HCT116 (cell line): Measurements from ENCODE around the gene INAVA. TPM values are rescaled to one million over a fixed set of nuclear protein-coding genes. Genes with fewer than 3 reads are reported as not detected.

Source experiments
- ATAC-seq: fragments of 200-7000 bp; cut with Tn5 transposase; 2 replicates; pipeline ENCODE4 v1.9.1; 2020; ENCODE audit warnings: mild to moderate bottlenecking, moderate library complexity
- Bru-seq: library from RNA; stranded (reverse); fragments of 400-500 nt; gene quantifications from one replicate; lab custom pipeline; 2021; lab: Mats Ljungman, UMichigan
- BruChase-seq, 2 experiments: library from RNA; stranded (reverse); fragments of 400-500 nt; gene quantifications; one replicate each; lab custom pipeline; 2021; lab: Mats Ljungman, UMichigan
- BruUV-seq: library from RNA; stranded (reverse); fragments of 400-500 nt; replicated peaks from 2 replicates; lab custom pipeline; 2021; lab: Mats Ljungman, UMichigan
- CTCF ChIA-PET: fragments of 300-600 bp; sonication (Branson Sonifier 250); formaldehyde crosslinking; loops from one replicate; lab custom pipeline; 2021; ENCODE audit warnings: antibody characterized with exemption; lab: Charles Lee
- POLR2A ChIA-PET: fragments of 300-600, 350-600 bp; sonication (Branson Sonifier 250); formaldehyde crosslinking; loops from one replicate; lab custom pipeline; 2021; ENCODE audit warnings: antibody characterized with exemption; lab: Charles Lee
- RAD21 ChIA-PET, 2 experiments: fragments of 300-600 bp; sonication (Branson Sonifier 250); formaldehyde crosslinking; loops; one replicate each; lab custom pipeline; 2023; ENCODE audit warnings: low total read pairs in 2 of 2; ENCODE audit not compliant: uncharacterized antibody in 2 of 2, unreplicated experiment in 2 of 2, low non-redundant PET in 1 of 2; lab: Charles Lee
- DNase-seq: peaks from one replicate; pipeline ENCODE4 v3.0.0-alpha.2; 2010; ENCODE audit warnings: low read depth, low spot score
- H2AFZ ChIP-seq: fragments of 200-600 bp; shearing (Covaris generic), sonication (generic); 2 replicates; pipeline ENCODE4 v1.6.1; 2017; ENCODE audit warnings: low read depth, mixed run types, mixed read lengths, antibody characterized with exemption, low read length; ENCODE audit not compliant: poor library complexity, severe bottlenecking
- H3K27ac ChIP-seq: 2 replicates; pipeline ENCODE4 v1.5.1; 2012; ENCODE audit warnings: low read depth, low read length
- H3K27me3 ChIP-seq: fragments of 200-600 bp; sonication (generic); 2 replicates; pipeline ENCODE4 v1.6.1; 2016; ENCODE audit warnings: mixed run types, low read length, mixed read lengths; ENCODE audit not compliant: insufficient read depth
- H3K36me3 ChIP-seq, 2 experiments: fragments of 200-500 bp in 1 of 2; fragments of 200-600 bp in 1 of 2; sonication (Bioruptor generic) in 1 of 2; sonication (generic) in 1 of 2; 2 replicates each; pipeline versions ENCODE4 v1.5.1 to v1.6.1; 2014 to 2016; ENCODE audit warnings: low read length in 2 of 2, inconsistent platforms in 1 of 2, mixed read lengths in 1 of 2, mixed run types in 1 of 2; ENCODE audit not compliant: insufficient read depth in 2 of 2, control insufficient read depth in 1 of 2
- H3K4me1 ChIP-seq, 2 experiments: fragments of 200-600 bp in 1 of 2; sonication (generic) in 1 of 2; 2 replicates each; pipeline versions ENCODE4 v1.5.1 to v1.6.1; 2012 to 2017; ENCODE audit warnings: low read length in 2 of 2, inconsistent platforms in 1 of 2, mild to moderate bottlenecking in 1 of 2, mixed read lengths in 1 of 2, mixed run types in 1 of 2, moderate library complexity in 1 of 2; ENCODE audit not compliant: insufficient read depth in 2 of 2, control insufficient read depth in 1 of 2
- H3K4me2 ChIP-seq: fragments of 200-600 bp; sonication (generic); 2 replicates; pipeline ENCODE4 v1.6.1; 2017; ENCODE audit warnings: mixed run types, low read length, mixed read lengths
- H3K4me3 ChIP-seq, 2 experiments: fragments of 200-600 bp in 1 of 2; sonication (generic) in 1 of 2; replicated peaks in 1 of 2; 2 replicates each; pipeline ENCODE4 v1.5.1; 2011 to 2016; ENCODE audit warnings: low read length in 2 of 2, control low read depth in 1 of 2, low read depth in 1 of 2, mild to moderate bottlenecking in 1 of 2, mixed read lengths in 1 of 2, mixed run types in 1 of 2
- H3K79me2 ChIP-seq: fragments of 200-600 bp; sonication (generic); 2 replicates; pipeline ENCODE4 v1.6.1; 2017; ENCODE audit warnings: mild to moderate bottlenecking, mixed run types, low read length, moderate library complexity, mixed read lengths; ENCODE audit not compliant: insufficient read depth
- H3K9ac ChIP-seq: fragments of 200-600 bp; sonication (generic); 2 replicates; pipeline ENCODE4 v1.6.1; 2016; ENCODE audit warnings: low read length, mixed read lengths
- H3K9me2 ChIP-seq: fragments of 200-600 bp; sonication (generic), shearing (Covaris generic); 2 replicates; pipeline ENCODE4 v1.6.1; 2017; ENCODE audit warnings: mixed run types, mild to moderate bottlenecking, moderate library complexity; ENCODE audit not compliant: insufficient read depth
- H3K9me3 ChIP-seq, 2 experiments: fragments of 200-500 bp in 1 of 2; fragments of 200-600 bp in 1 of 2; sonication (Bioruptor generic) in 1 of 2; sonication (generic) in 1 of 2; 2 replicates each; pipeline ENCODE4 v1.6.1; 2014 to 2017; ENCODE audit warnings: low read length in 2 of 2, mixed read lengths in 2 of 2, inconsistent platforms in 1 of 2, low read depth in 1 of 2, mild to moderate bottlenecking in 1 of 2, mixed run types in 1 of 2, moderate library complexity in 1 of 2; ENCODE audit not compliant: control insufficient read depth in 1 of 2, insufficient read depth in 1 of 2
- H4K20me1 ChIP-seq: fragments of 200-600 bp; sonication (generic), shearing (Covaris generic); 2 replicates; pipeline ENCODE4 v1.6.1; 2017; ENCODE audit warnings: mixed run types, mild to moderate bottlenecking, moderate library complexity; ENCODE audit not compliant: insufficient read depth
- CTCF ChIP-seq, 3 experiments: fragments of 200-600 bp in 1 of 3; sonication (generic) in 1 of 3; IDR thresholded peaks in 2 of 3; conservative IDR thresholded peaks in 1 of 3; 2 replicates each; pipeline ENCODE4 v1.5.1; 2012 to 2017; ENCODE audit warnings: low read depth in 2 of 3, low read length in 2 of 3, antibody characterized with exemption in 1 of 3, borderline replicate concordance in 1 of 3, control low read depth in 1 of 3, mild to moderate bottlenecking in 1 of 3, mixed read lengths in 1 of 3, mixed run types in 1 of 3, moderate library complexity in 1 of 3; ENCODE audit not compliant: insufficient read depth in 1 of 3
- ELF1 ChIP-seq: IDR thresholded peaks from 2 replicates; pipeline ENCODE4 v1.6.1; 2012; ENCODE audit warnings: low read depth, borderline replicate concordance
- EZH2phosphoT487 ChIP-seq: fragments of 200-600 bp; IDR thresholded peaks from 2 replicates; pipeline ENCODE4 v1.6.1; 2018; ENCODE audit warnings: antibody characterized with exemption, borderline replicate concordance
- POLR2AphosphoS5 ChIP-seq: IDR thresholded peaks from 2 replicates; pipeline ENCODE4 v1.6.1; 2011; ENCODE audit warnings: mild to moderate bottlenecking, low read depth, low read length, moderate library complexity
- SP1 ChIP-seq: IDR thresholded peaks from 2 replicates; pipeline ENCODE4 v1.6.1; 2012; ENCODE audit warnings: low read depth
- TCF7L2 ChIP-seq: IDR thresholded peaks from 2 replicates; pipeline ENCODE4 v1.7.0; 2011; ENCODE audit warnings: borderline replicate concordance, inconsistent platforms; ENCODE audit not compliant: insufficient read depth, insufficient read length; ENCODE audit errors: extremely low read depth
- YY1 ChIP-seq: IDR thresholded peaks from 2 replicates; pipeline ENCODE4 v1.6.1; 2011; ENCODE audit warnings: low read length, low read depth, moderate library complexity, mild to moderate bottlenecking; ENCODE audit not compliant: insufficient replicate concordance; ENCODE audit errors: extremely low read depth
- ZBTB33 ChIP-seq: IDR thresholded peaks from 2 replicates; pipeline ENCODE4 v1.6.1; 2011; ENCODE audit warnings: mild to moderate bottlenecking, low read length, moderate library complexity; ENCODE audit not compliant: insufficient replicate concordance; ENCODE audit errors: extremely low read depth
- ZFX ChIP-seq: fragments of 450-650 bp; IDR thresholded peaks from 2 replicates; pipeline ENCODE4 v1.6.1; 2017
- intact Hi-C: fragments of 100-400 bp; cut with micrococcal nuclease; formaldehyde crosslinking; loops from 2 replicates; pipeline ENCODE4 v1.10.0; 2022
- long read RNA-seq: library from polyadenylated mRNA; unstranded; transcript quantifications from one replicate; pipeline ENCODE4 v2.0.0, GENCODE V29; 2021; ENCODE audit not compliant: unreplicated experiment
- polyA plus RNA-seq: library from polyadenylated mRNA; unstranded; fragments of >200 nt; gene quantifications from 2 replicates; pipeline ENCODE4 v1.2.1, GENCODE V29; 2012; ENCODE audit warnings: missing spikeins
- total RNA-seq: library from RNA; stranded (reverse); gene quantifications from one replicate; pipeline ENCODE4 v1.2.1, GENCODE V29; 2021; ENCODE audit not compliant: unreplicated experiment

INAVA gene
- total RNA-seq (18.8 TPM), Bru-seq, nascent RNA (percentile 73 among the genes with signal in this experiment), BruChase-seq, experiment 1, labeled RNA remaining after a 6-hour chase (percentile 62 among the genes with signal in this experiment), BruChase-seq, experiment 2, labeled RNA remaining after a 2-hour chase (percentile 66 among the genes with signal in this experiment)
- polyA plus RNA-seq, result 27.0 and 30.4 TPM in 2 replicates
- long read RNA-seq, full-length matches to known transcripts, result 4 of 19 reads
- long read RNA-seq, partial matches to known transcripts, result 14 of 19 reads
- long read RNA-seq, other reads (novel, unspliced or antisense), result 1 of 19 reads

DNA sequence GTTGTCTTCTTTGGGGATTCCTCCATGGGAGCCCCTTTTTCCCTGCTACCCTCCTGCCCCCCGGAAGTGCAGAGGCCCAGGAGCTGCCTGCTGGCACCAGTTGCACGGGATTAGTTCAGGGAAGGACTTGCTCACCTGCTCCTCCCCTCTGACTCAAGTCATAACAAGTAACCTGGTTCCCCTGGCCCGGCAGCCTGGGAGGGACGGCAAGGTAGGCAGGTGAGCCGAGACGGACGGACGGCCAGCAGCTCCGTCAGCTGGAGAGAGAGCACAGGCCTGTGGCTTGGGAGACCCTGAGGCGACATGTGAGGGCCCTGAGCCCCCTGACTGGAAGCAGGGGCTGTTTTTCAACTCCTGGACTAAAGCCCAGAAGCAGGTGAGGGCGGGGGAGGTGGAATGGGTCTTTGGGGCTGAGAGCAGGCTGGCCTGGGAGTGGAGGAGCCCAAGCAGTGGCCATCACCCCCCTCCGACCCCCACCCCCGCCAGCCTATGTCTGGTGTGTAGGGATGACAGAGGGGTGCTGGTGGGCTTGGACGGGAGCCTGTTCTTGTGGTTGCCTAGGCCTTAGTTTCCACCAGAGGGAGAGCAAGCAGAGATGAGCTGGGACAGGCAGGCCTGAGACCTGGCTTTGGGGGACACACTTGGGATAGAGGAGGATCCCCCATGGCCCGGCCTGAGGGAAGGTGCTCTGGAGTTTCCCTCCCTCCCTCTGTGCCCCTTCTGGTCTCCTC lies at the start of gene INAVA:
Gene INAVA, plus strand, starts transcription at position 189 of the 731 bp plus-strand sequence. CDS start 3,501 bp downstream, outside the sequence.
- TSS peak; percentile 59 for BruUV-seq
- POLR2A ChIA-PET, result interaction anchor here (0.7 kb wide), 1 partner anchor 273 kb away, joined by 3 read pairs; no protein-coding TSS in a partner anchor

More for the DNA sequence above, at the start of gene INAVA:
- Histone ChIP-seq H3K9me3 (no peaks in the 10 kb centered on the region), H3K9me2 (no peaks in the 10 kb centered on the region), H3K4me3 (peak within 1 kb of the TSS; percentile 63), H3K9ac (peak within 1 kb of the TSS; percentile 62), H4K20me1 (no peaks in the 10 kb centered on the region), H2AFZ (no peak within 1 kb of the TSS), H3K27ac (peak within 1 kb of the TSS; percentile 26), H3K36me3 (no peaks in the 10 kb centered on the region), H3K27me3 (no peaks in the 10 kb centered on the region), H3K79me2 (no peaks in the 10 kb centered on the region; the same call in 1 of the 2 replicates), H3K4me1 (peaks cover 47 to 77% of the 10 kb centered on the region in 2 experiments), H3K4me2 (peak within 1 kb of the TSS; percentile 97)
- ChIA-PET RAD21 (no interaction called here), CTCF (interaction anchor here (0.8 kb wide), 1 partner anchor 360 kb away, joined by 3 read pairs; no protein-coding TSS in a partner anchor)
- TF ChIP-seq ELF1, result no peak
- TF ChIP-seq ZBTB33, result peak; percentile 61
- peak; percentile 19 for TF ChIP-seq YY1
- TF ChIP-seq TCF7L2, result no peak
- peak in 2 of 3 experiments; percentile 36 to 38; a peak in 4 of 6 replicates for TF ChIP-seq CTCF (IDR thresholded peaks at IDR 0.05 in 2 of 3, conservative IDR thresholded peaks at IDR 0.05 in 1 of 3; ENCODE audit: borderline replicate concordance in 1 of 3, insufficient read depth in 1 of 3, low read depth in 2 of 3, low read length in 2 of 3)
- no peak for TF ChIP-seq EZH2phosphoT487
- peak; percentile 96 for TF ChIP-seq POLR2AphosphoS5
- 0 out of 2 replicates have a peak, but pooled peaks have one; percentile 18 for TF ChIP-seq ZFX
- TF ChIP-seq SP1, result no peak
- intact Hi-C loops, result loop anchor here (1.0 kb wide), 1 partner anchor 148 kb away; no protein-coding TSS in a partner anchor
- DNase-seq, result peak; percentile 53
- ATAC-seq, result peak; percentile 61
